Adrenal gland (tissue), 19 donors: ENCODE results near the gene AMER3. TPM values are rescaled to one million over a fixed set of nuclear protein-coding genes. Genes with fewer than 3 reads are reported as not detected.
"Not testable (repeated sequence)": the region's sequence is repeated elsewhere in the genome, so short reads cannot be mapped to it uniquely, and the experiment has no call there.

Experiments
- DNase-seq, 7 donors: peaks; one replicate each; pipeline ENCODE4 v3.0.0-alpha.2; 2019 to 2020
- H3K27ac ChIP-seq, 5 donors: fragments of 200-600 bp; sonication (generic) in 4 of 5; 1 replicate in 3 of 5; 2 replicates in 2 of 5; pipeline versions ENCODE4 v1.5.1 to v1.8.0; 2016 to 2020; ENCODE audit warnings: mild to moderate bottlenecking in 1 of 5
- H3K27me3 ChIP-seq: fragments of 200-600 bp; 2 replicates; pipeline ENCODE4 v1.8.0; 2021
- H3K36me3 ChIP-seq, 2 donors: fragments of 200-600 bp; replicated peaks in 1 of 2; 1 replicate in 1 of 2; 2 replicates in 1 of 2; pipeline versions ENCODE4 v1.5.1 to v1.8.0; 2018 to 2022
- H3K4me1 ChIP-seq, 2 donors: fragments of 200-600 bp; replicated peaks in 1 of 2; 1 replicate in 1 of 2; 2 replicates in 1 of 2; pipeline versions ENCODE4 v1.5.1 to v1.8.0; 2018 to 2021
- H3K4me3 ChIP-seq, 4 donors: fragments of 200-600 bp; sonication (generic) in 3 of 4; one replicate each; pipeline ENCODE4 v1.5.1; 2016 to 2018
- H3K9me3 ChIP-seq, 3 donors: fragments of 200-600 bp; sonication (generic) in 1 of 3; replicated peaks in 1 of 3; 1 replicate in 2 of 3; 2 replicates in 1 of 3; pipeline versions ENCODE4 v1.5.1 to v1.8.0; 2016 to 2021
- POLR2A ChIP-seq, 2 donors: fragments of 450-650 bp; IDR thresholded peaks; one replicate each; pipeline ENCODE4 v1.6.1; 2017; ENCODE audit warnings: antibody characterized with exemption in 2 of 2, mild to moderate bottlenecking in 2 of 2, moderate library complexity in 1 of 2
- WGBS, 4 donors: extraction: QIAGEN DNeasy Blood & Tissue Kit in 2 of 4; methylation state at CpG; one replicate each; pipeline versions ENCODE4 v1.1.5 to v1.1.7; 2013 to 2017; 5-methylcytosine and 5-hydroxymethylcytosine counted together
- intact Hi-C, 2 donors: fragments of 100-400 bp; cut with DNase I; formaldehyde crosslinking; loops; one replicate each; pipeline versions ENCODE4 v1.14.1 to v1.15.0; 2022 to 2023
- long read RNA-seq, 10 donors: library from polyadenylated mRNA in 3 of 10; unstranded in 2 of 10; stranded (forward) in 1 of 10; transcript quantifications; one replicate each; pipeline ENCODE4 v2.0.0 and lab custom pipeline, GENCODE V29; 2021 to 2026
- polyA plus RNA-seq, 3 donors: library from polyadenylated mRNA; stranded (reverse); fragments of 200-250 nt in 2 of 3; fragments of 350-450 nt in 1 of 3; fragmentation: Illumina TruSeq in 1 of 3; extraction: RNeasy Lipid Tissue Mini Kit (QIAGEN cat#74804) in 1 of 3; gene quantifications; one replicate each; pipeline ENCODE4 v1.2.3, GENCODE V29; 2013 to 2014
- total RNA-seq, 9 donors: library from RNA; depleted of rRNA in 4 of 9; stranded (reverse); fragments of >200 nt in 4 of 9; fragments of 120-200 nt in 1 of 9; fragmentation: NEBNext Ultra II Directional in 1 of 9; extraction: Animal tissue kit (Norgen Biotek cat#: 25700) in 1 of 9; gene quantifications; one replicate each; pipeline versions ENCODE4 v1.1.0 to v1.2.4, GENCODE V29; 2013 to 2023
- TF ChIP-seq, protein P1 (sequence below), 6 experiments: fragments of 450-650 bp in 4 of 6; fragments of 200-600 bp in 2 of 6; sonication (generic) in 1 of 6; IDR thresholded peaks; 1 replicate in 5 of 6; 2 replicates in 1 of 6; pipeline versions ENCODE4 v1.5.1 to v1.8.0; 2016 to 2021; ENCODE audit warnings: antibody characterized with exemption in 6 of 6, mild to moderate bottlenecking in 2 of 6, moderate library complexity in 1 of 6
- donor health status: healthy with polysubstance abuse.
- donor health status: Bipolar disorder and iron deficiency.
- donor health status: DM: yes; HTN: yes; CAD: no.
- donor health status: DM: no; HTN: no; CAD: no.
- donor health status: DM: no; HTN: no; CAD: no.
- donor health status: DM: yes; HTN: yes; CAD: no.

The AMER3 gene
- 1 to 10 TPM in 1 of 9 donors, under 1 TPM in 4, not detected in 4; 0.08 to 1.2 (median 0.71) TPM for total RNA-seq
- polyA plus RNA-seq, result 1 to 10 TPM in 1 of 3 donors, under 1 TPM in 2; 0.13 to 1.2 (median 0.46) TPM
- long read RNA-seq, donor 1, result 0 reads
- long read RNA-seq, donor 2, result 0 reads
- long read RNA-seq, donor 3, result 0 reads
- long read RNA-seq, donor 4, result 0 reads
- long read RNA-seq, donor 5, result 0 reads
- long read RNA-seq, donor 6, partial matches to known transcripts, result 0 of 1 reads
- long read RNA-seq, donor 6, other reads (novel, unspliced or antisense), result 1 of 1 reads
- long read RNA-seq, donor 7, result 0 reads
- long read RNA-seq, donor 8, result 0 reads
- long read RNA-seq, donor 9, result 0 reads
- long read RNA-seq, donor 10, result 0 reads

- Histone ChIP-seq H3K4me1 (no peaks in the 10 kb centered on the region), H3K36me3 (no peaks in the 10 kb centered on the region), H3K9me3 (no peaks in the 10 kb centered on the region), H3K27ac (no peak within 1 kb of the TSS), H3K27me3 (peaks cover 24% of the 10 kb centered on the region), H3K4me3 (peak within 1 kb of the TSS in 1 of 4 donors; percentile 29)
- TF ChIP-seq, protein P1, sequence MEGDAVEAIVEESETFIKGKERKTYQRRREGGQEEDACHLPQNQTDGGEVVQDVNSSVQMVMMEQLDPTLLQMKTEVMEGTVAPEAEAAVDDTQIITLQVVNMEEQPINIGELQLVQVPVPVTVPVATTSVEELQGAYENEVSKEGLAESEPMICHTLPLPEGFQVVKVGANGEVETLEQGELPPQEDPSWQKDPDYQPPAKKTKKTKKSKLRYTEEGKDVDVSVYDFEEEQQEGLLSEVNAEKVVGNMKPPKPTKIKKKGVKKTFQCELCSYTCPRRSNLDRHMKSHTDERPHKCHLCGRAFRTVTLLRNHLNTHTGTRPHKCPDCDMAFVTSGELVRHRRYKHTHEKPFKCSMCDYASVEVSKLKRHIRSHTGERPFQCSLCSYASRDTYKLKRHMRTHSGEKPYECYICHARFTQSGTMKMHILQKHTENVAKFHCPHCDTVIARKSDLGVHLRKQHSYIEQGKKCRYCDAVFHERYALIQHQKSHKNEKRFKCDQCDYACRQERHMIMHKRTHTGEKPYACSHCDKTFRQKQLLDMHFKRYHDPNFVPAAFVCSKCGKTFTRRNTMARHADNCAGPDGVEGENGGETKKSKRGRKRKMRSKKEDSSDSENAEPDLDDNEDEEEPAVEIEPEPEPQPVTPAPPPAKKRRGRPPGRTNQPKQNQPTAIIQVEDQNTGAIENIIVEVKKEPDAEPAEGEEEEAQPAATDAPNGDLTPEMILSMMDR (IDR thresholded peaks at IDR 0.05), result no peak
- TF ChIP-seq POLR2A (IDR thresholded peaks at IDR 0.05), result no peak
- intact Hi-C loops, result no loop called here
- WGBS, 4 donors, result 4 to 11% (median 4%) methylated on average over 10 to 43 of the region's 43 CpGs
- peak in 1 of 7 donors; percentile 62 for DNase-seq
Measured at GRCh38 chr2:130755256-130756052, at the start of gene AMER3. Gene AMER3, plus strand, starts transcription at chr2:130755540. Its CDS starts 6,533 bp downstream, at chr2:130762073.

GRCh38 chr2:130714795-130715194 lies 40.5 kb upstream of the AMER3 start:
- H3K27ac ChIP-seq, H3K27me3 ChIP-seq, H3K4me3 ChIP-seq, H3K4me1 ChIP-seq, H3K9me3 ChIP-seq, DNase-seq, H3K36me3 ChIP-seq, intact Hi-C loops: not testable (repeated sequence)
- WGBS, 4 donors, result no CpG with 5 or more reads among the region's 2 CpGs

GRCh38 chr2:130720036-130720435 lies 35.3 kb upstream of the AMER3 start:
- intact Hi-C loops, result no loop called here
- Histone ChIP-seq H3K27ac (no peak overlapping the region), H3K36me3 (no peaks in the 10 kb centered on the region), H3K4me1 (no peaks in the 10 kb centered on the region), H3K27me3 (no peaks in the 10 kb centered on the region), H3K9me3 (no peaks in the 10 kb centered on the region), H3K4me3 (no peak overlapping the region)
- WGBS, 4 donors, result 85 to 92% (median 88%) methylated on average over 6 to 8 of the region's 8 CpGs
- TF ChIP-seq POLR2A (IDR thresholded peaks at IDR 0.05), result no peak
- TF ChIP-seq, protein P1 (IDR thresholded peaks at IDR 0.05), result no peak
- DNase-seq, result no peak

GRCh38 chr2:130720528-130720927 lies 34.8 kb upstream of the AMER3 start:
- 71 to 83% (median 77%) methylated on average over 3 of the region's 3 CpGs for WGBS, 4 donors
- Histone ChIP-seq H3K4me1 (no peaks in the 10 kb centered on the region), H3K27me3 (no peaks in the 10 kb centered on the region), H3K9me3 (no peaks in the 10 kb centered on the region), H3K27ac (no peak overlapping the region), H3K4me3 (no peak overlapping the region), H3K36me3 (no peaks in the 10 kb centered on the region)
- TF ChIP-seq, protein P1 (IDR thresholded peaks at IDR 0.05), result no peak
- TF ChIP-seq POLR2A (IDR thresholded peaks at IDR 0.05), result no peak
- no peak for DNase-seq
- intact Hi-C loops, result no loop called here
